HG02884 (cell line): ENCODE results near the gene CLCN6.

Experiments used
- ATAC-seq: cut with Tn5 transposase; IDR thresholded peaks from one replicate; pipeline ENCODE4 v1.9.1; 2021; ENCODE audit warnings: mild to moderate bottlenecking, moderate library complexity; ENCODE audit not compliant: unreplicated experiment

CLCN6 gene

GRCh38 chr1:11778844-11779623 is 27.0 kb upstream of the CLCN6 start:
- no peak for ATAC-seq

GRCh38 chr1:11779715-11780379 is 26.1 kb upstream of the CLCN6 start:
- no peak for ATAC-seq

- ATAC-seq: no peak
These were observed 25.4 kb upstream of the CLCN6 start for GRCh38 chr1:11780380-11781147.

GRCh38 chr1:11781297-11781696 is 24.7 kb upstream of the CLCN6 start:
- no peak for ATAC-seq

GRCh38 chr1:11782127-11782708 is 23.8 kb upstream of the CLCN6 start:
- ATAC-seq: no peak

GRCh38 chr1:11783556-11783955 is 22.4 kb upstream of the CLCN6 start:
- no peak for ATAC-seq

GRCh38 chr1:11784256-11784992 is 21.6 kb upstream of the CLCN6 start:
- ATAC-seq: no peak

GRCh38 chr1:11784993-11785769 is 20.8 kb upstream of the CLCN6 start:
- ATAC-seq: no peak

- no peak for ATAC-seq
These were observed 19.8 kb upstream of the CLCN6 start for GRCh38 chr1:11786168-11786567.

GRCh38 chr1:11787251-11787803 is 18.7 kb upstream of the CLCN6 start:
- ATAC-seq: no peak

GRCh38 chr1:11787804-11788436 is 18.1 kb upstream of the CLCN6 start:
- no peak for ATAC-seq

GRCh38 chr1:11788549-11789053 is 17.4 kb upstream of the CLCN6 start:
- no peak for ATAC-seq

GRCh38 chr1:11789126-11790067 is 16.6 kb upstream of the CLCN6 start:
- ATAC-seq: no peak

- ATAC-seq: no peak
These were observed 15.7 kb upstream of the CLCN6 start for GRCh38 chr1:11790101-11790879.

- no peak for ATAC-seq
These were observed 14.9 kb upstream of the CLCN6 start for GRCh38 chr1:11790880-11791715.

GRCh38 chr1:11792106-11792505 is 13.9 kb upstream of the CLCN6 start:
- ATAC-seq: no peak
